SH-SY5Y (cell line): ENCODE results near the gene C2orf78.

Experiments
- GATA2 ChIP-seq: IDR thresholded peaks from 2 replicates; pipeline ENCODE4 v1.6.1; 2011; ENCODE audit warnings: mild to moderate bottlenecking, low read depth, low read length
- GATA3 ChIP-seq: IDR thresholded peaks from 2 replicates; pipeline ENCODE4 v1.6.1; 2011; ENCODE audit warnings: low read depth, mild to moderate bottlenecking, low read length, moderate library complexity

GRCh38 chr2:73766994-73767393, 17.0 kb upstream of the C2orf78 start:
- no peak for TF ChIP-seq GATA2
- TF ChIP-seq GATA3: no peak
